OCI-LY3 (cell line): ENCODE results near the gene VSX2.

ENCODE experiments used
- EZH2phosphoT487 ChIP-seq: fragments of 200-600 bp; shearing (Covaris generic); IDR thresholded peaks from 2 replicates; pipeline ENCODE4 v1.6.1; 2018; ENCODE audit warnings: antibody characterized with exemption, mixed run types, low read depth
- TF ChIP-seq, protein P1 (sequence below): fragments of 200-600, 300-600 bp; sonication (generic); IDR thresholded peaks from 2 replicates; pipeline ENCODE4 v1.5.1; 2014; ENCODE audit warnings: antibody characterized with exemption, low read length, low read depth

DNA sequence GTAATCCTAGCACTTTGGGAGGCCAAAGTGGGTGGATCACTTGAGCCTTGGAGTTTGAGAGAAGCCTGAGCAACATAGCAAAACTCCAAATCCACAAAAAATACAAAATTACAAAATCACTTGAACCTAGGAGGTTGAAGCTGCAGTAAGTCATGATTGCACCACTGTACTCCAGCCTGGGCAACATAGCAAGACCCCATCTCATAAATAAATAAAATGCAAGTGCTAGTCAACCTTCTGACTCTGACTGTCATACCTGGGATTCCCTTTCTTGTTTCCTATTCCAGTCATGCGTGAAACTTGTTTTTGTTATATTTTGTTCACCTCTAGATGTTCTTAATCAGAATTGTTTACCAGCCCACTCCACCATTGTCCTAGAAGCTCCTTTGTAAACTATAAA lies 32.1 kb downstream of the VSX2 start:
- TF ChIP-seq, protein P1, sequence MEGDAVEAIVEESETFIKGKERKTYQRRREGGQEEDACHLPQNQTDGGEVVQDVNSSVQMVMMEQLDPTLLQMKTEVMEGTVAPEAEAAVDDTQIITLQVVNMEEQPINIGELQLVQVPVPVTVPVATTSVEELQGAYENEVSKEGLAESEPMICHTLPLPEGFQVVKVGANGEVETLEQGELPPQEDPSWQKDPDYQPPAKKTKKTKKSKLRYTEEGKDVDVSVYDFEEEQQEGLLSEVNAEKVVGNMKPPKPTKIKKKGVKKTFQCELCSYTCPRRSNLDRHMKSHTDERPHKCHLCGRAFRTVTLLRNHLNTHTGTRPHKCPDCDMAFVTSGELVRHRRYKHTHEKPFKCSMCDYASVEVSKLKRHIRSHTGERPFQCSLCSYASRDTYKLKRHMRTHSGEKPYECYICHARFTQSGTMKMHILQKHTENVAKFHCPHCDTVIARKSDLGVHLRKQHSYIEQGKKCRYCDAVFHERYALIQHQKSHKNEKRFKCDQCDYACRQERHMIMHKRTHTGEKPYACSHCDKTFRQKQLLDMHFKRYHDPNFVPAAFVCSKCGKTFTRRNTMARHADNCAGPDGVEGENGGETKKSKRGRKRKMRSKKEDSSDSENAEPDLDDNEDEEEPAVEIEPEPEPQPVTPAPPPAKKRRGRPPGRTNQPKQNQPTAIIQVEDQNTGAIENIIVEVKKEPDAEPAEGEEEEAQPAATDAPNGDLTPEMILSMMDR, result no peak
- TF ChIP-seq EZH2phosphoT487, result no peak
